HCT116 (cell line): ENCODE data around the gene CCL18. TPM values are rescaled to one million over a fixed set of nuclear protein-coding genes. Genes with fewer than 3 reads are reported as not detected.

Source experiments
- ATAC-seq: fragments of 200-7000 bp; cut with Tn5 transposase; 2 replicates; pipeline ENCODE4 v1.9.1; 2020; ENCODE audit warnings: mild to moderate bottlenecking, moderate library complexity
- BruUV-seq: library from RNA; stranded (reverse); fragments of 400-500 nt; replicated peaks from 2 replicates; lab custom pipeline; 2021; lab: Mats Ljungman, UMichigan
- CTCF ChIA-PET: fragments of 300-600 bp; sonication (Branson Sonifier 250); formaldehyde crosslinking; loops from one replicate; lab custom pipeline; 2021; ENCODE audit warnings: antibody characterized with exemption; lab: Charles Lee
- POLR2A ChIA-PET: fragments of 300-600, 350-600 bp; sonication (Branson Sonifier 250); formaldehyde crosslinking; loops from one replicate; lab custom pipeline; 2021; ENCODE audit warnings: antibody characterized with exemption; lab: Charles Lee
- RAD21 ChIA-PET, 2 experiments: fragments of 300-600 bp; sonication (Branson Sonifier 250); formaldehyde crosslinking; loops; one replicate each; lab custom pipeline; 2023; ENCODE audit warnings: low total read pairs in 2 of 2; ENCODE audit not compliant: uncharacterized antibody in 2 of 2, unreplicated experiment in 2 of 2, low non-redundant PET in 1 of 2; lab: Charles Lee
- DNase-seq: peaks from one replicate; pipeline ENCODE4 v3.0.0-alpha.2; 2010; ENCODE audit warnings: low read depth, low spot score
- H2AFZ ChIP-seq: fragments of 200-600 bp; shearing (Covaris generic), sonication (generic); 2 replicates; pipeline ENCODE4 v1.6.1; 2017; ENCODE audit warnings: low read depth, mixed run types, mixed read lengths, antibody characterized with exemption, low read length; ENCODE audit not compliant: poor library complexity, severe bottlenecking
- H3K27ac ChIP-seq: 2 replicates; pipeline ENCODE4 v1.5.1; 2012; ENCODE audit warnings: low read depth, low read length
- H3K27me3 ChIP-seq: fragments of 200-600 bp; sonication (generic); 2 replicates; pipeline ENCODE4 v1.6.1; 2016; ENCODE audit warnings: mixed run types, low read length, mixed read lengths; ENCODE audit not compliant: insufficient read depth
- H3K36me3 ChIP-seq, 2 experiments: fragments of 200-500 bp in 1 of 2; fragments of 200-600 bp in 1 of 2; sonication (Bioruptor generic) in 1 of 2; sonication (generic) in 1 of 2; 2 replicates each; pipeline versions ENCODE4 v1.5.1 to v1.6.1; 2014 to 2016; ENCODE audit warnings: low read length in 2 of 2, inconsistent platforms in 1 of 2, mixed read lengths in 1 of 2, mixed run types in 1 of 2; ENCODE audit not compliant: insufficient read depth in 2 of 2, control insufficient read depth in 1 of 2
- H3K4me1 ChIP-seq, 2 experiments: fragments of 200-600 bp in 1 of 2; sonication (generic) in 1 of 2; 2 replicates each; pipeline versions ENCODE4 v1.5.1 to v1.6.1; 2012 to 2017; ENCODE audit warnings: low read length in 2 of 2, inconsistent platforms in 1 of 2, mild to moderate bottlenecking in 1 of 2, mixed read lengths in 1 of 2, mixed run types in 1 of 2, moderate library complexity in 1 of 2; ENCODE audit not compliant: insufficient read depth in 2 of 2, control insufficient read depth in 1 of 2
- H3K4me2 ChIP-seq: fragments of 200-600 bp; sonication (generic); 2 replicates; pipeline ENCODE4 v1.6.1; 2017; ENCODE audit warnings: mixed run types, low read length, mixed read lengths
- H3K4me3 ChIP-seq, 2 experiments: fragments of 200-600 bp in 1 of 2; sonication (generic) in 1 of 2; replicated peaks in 1 of 2; 2 replicates each; pipeline ENCODE4 v1.5.1; 2011 to 2016; ENCODE audit warnings: low read length in 2 of 2, control low read depth in 1 of 2, low read depth in 1 of 2, mild to moderate bottlenecking in 1 of 2, mixed read lengths in 1 of 2, mixed run types in 1 of 2
- H3K79me2 ChIP-seq: fragments of 200-600 bp; sonication (generic); 2 replicates; pipeline ENCODE4 v1.6.1; 2017; ENCODE audit warnings: mild to moderate bottlenecking, mixed run types, low read length, moderate library complexity, mixed read lengths; ENCODE audit not compliant: insufficient read depth
- H3K9ac ChIP-seq: fragments of 200-600 bp; sonication (generic); 2 replicates; pipeline ENCODE4 v1.6.1; 2016; ENCODE audit warnings: low read length, mixed read lengths
- H3K9me2 ChIP-seq: fragments of 200-600 bp; sonication (generic), shearing (Covaris generic); 2 replicates; pipeline ENCODE4 v1.6.1; 2017; ENCODE audit warnings: mixed run types, mild to moderate bottlenecking, moderate library complexity; ENCODE audit not compliant: insufficient read depth
- H3K9me3 ChIP-seq, 2 experiments: fragments of 200-500 bp in 1 of 2; fragments of 200-600 bp in 1 of 2; sonication (Bioruptor generic) in 1 of 2; sonication (generic) in 1 of 2; 2 replicates each; pipeline ENCODE4 v1.6.1; 2014 to 2017; ENCODE audit warnings: low read length in 2 of 2, mixed read lengths in 2 of 2, inconsistent platforms in 1 of 2, low read depth in 1 of 2, mild to moderate bottlenecking in 1 of 2, mixed run types in 1 of 2, moderate library complexity in 1 of 2; ENCODE audit not compliant: control insufficient read depth in 1 of 2, insufficient read depth in 1 of 2
- H4K20me1 ChIP-seq: fragments of 200-600 bp; sonication (generic), shearing (Covaris generic); 2 replicates; pipeline ENCODE4 v1.6.1; 2017; ENCODE audit warnings: mixed run types, mild to moderate bottlenecking, moderate library complexity; ENCODE audit not compliant: insufficient read depth
- CEBPB ChIP-seq: IDR thresholded peaks from 2 replicates; pipeline ENCODE4 v1.6.1; 2012; ENCODE audit warnings: low read depth
- ELF1 ChIP-seq: IDR thresholded peaks from 2 replicates; pipeline ENCODE4 v1.6.1; 2012; ENCODE audit warnings: low read depth, borderline replicate concordance
- POLR2AphosphoS5 ChIP-seq: IDR thresholded peaks from 2 replicates; pipeline ENCODE4 v1.6.1; 2011; ENCODE audit warnings: mild to moderate bottlenecking, low read depth, low read length, moderate library complexity
- TCF7L2 ChIP-seq: IDR thresholded peaks from 2 replicates; pipeline ENCODE4 v1.7.0; 2011; ENCODE audit warnings: borderline replicate concordance, inconsistent platforms; ENCODE audit not compliant: insufficient read depth, insufficient read length; ENCODE audit errors: extremely low read depth
- YY1 ChIP-seq: IDR thresholded peaks from 2 replicates; pipeline ENCODE4 v1.6.1; 2011; ENCODE audit warnings: low read length, low read depth, moderate library complexity, mild to moderate bottlenecking; ENCODE audit not compliant: insufficient replicate concordance; ENCODE audit errors: extremely low read depth
- intact Hi-C: fragments of 100-400 bp; cut with micrococcal nuclease; formaldehyde crosslinking; loops from 2 replicates; pipeline ENCODE4 v1.10.0; 2022
- total RNA-seq: library from RNA; stranded (reverse); gene quantifications from one replicate; pipeline ENCODE4 v1.2.1, GENCODE V29; 2021; ENCODE audit not compliant: unreplicated experiment
- TF ChIP-seq, protein P1 (sequence below): IDR thresholded peaks from 2 replicates; pipeline ENCODE4 v1.6.1; 2012; ENCODE audit warnings: low read depth
- TF ChIP-seq, protein P2 (sequence below): IDR thresholded peaks from 2 replicates; pipeline ENCODE4 v1.6.1; 2011; ENCODE audit warnings: mild to moderate bottlenecking, low read length, moderate library complexity; ENCODE audit not compliant: insufficient replicate concordance; ENCODE audit errors: extremely low read depth

CCL18 gene
- total RNA-seq, 1 experiment from 2014 or later: not detected

DNA sequence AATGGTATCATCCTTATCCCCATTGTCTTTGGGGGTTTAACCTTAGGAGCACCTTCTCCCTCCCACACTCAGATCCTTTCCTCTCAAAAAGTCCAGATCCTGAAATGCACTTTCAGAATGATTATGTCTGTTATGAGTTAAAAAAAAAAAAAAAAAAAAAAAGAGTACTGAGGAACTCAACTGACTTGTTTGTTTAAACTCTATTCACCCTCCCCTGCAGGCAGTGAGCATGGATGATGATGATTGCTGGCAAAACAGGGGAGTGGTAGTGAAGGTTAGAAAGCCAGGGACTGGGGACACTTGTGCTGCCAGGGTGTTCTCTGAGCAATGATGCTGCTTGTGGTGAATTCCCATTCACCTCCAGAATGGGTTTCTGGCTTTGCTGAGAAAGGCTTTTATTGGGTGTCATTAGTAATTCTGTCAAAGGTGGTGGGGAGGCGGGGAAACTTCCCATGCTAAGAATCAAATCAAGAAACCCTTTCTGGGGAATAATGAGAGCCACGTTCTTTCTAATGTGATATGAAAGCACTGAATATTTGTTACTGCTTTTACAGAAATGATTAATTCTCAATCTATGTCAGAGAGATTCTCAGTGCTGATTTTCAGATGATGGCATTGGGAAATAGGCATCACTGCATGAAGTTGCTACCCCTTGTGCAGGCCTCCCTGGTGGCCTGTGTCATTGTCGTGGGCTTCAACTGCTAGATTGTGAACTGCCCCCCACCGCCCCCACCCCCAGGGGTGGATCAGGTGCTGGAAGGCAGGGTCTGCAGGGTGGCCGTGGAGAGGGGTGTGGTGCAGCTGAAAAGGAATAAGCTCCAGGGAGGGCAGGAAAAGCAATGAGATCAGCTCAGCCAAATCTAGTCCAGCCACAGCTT is 53.7 kb downstream of the CCL18 start:
- intact Hi-C loops: no loop called here
- Histone ChIP-seq H3K9ac (no peak overlapping the region), H3K36me3 (no peaks in the 10 kb centered on the region), H3K27me3 (no peaks in the 10 kb centered on the region; the same call in 1 of the 2 replicates), H3K9me3 (no peaks in the 10 kb centered on the region; a peak in 1 of 4 replicates), H3K4me2 (no peak overlapping the region), H3K27ac (no peak overlapping the region), H3K79me2 (no peaks in the 10 kb centered on the region), H2AFZ (no peak overlapping the region), H4K20me1 (no peaks in the 10 kb centered on the region), H3K9me2 (no peaks in the 10 kb centered on the region), H3K4me3 (no peak overlapping the region), H3K4me1 (no peaks in the 10 kb centered on the region)
- DNase-seq (no peak), ATAC-seq (no peak)
- ChIA-PET POLR2A (interaction anchor here (0.9 kb wide), 1 partner anchor 17 kb away, joined by 3 read pairs; no protein-coding TSS in a partner anchor), CTCF (interaction anchor here (0.9 to 1.8 kb wide), 4 partner anchors 12 to 148 kb away, joined by 5 to 10 read pairs (median 6); no protein-coding TSS in a partner anchor), RAD21 (no interaction called here)
- BruUV-seq: no TSS peak
- TF ChIP-seq POLR2AphosphoS5 (no peak), TCF7L2 (no peak), CEBPB (no peak), YY1 (no peak), ELF1 (no peak)
- TF ChIP-seq, protein P1, sequence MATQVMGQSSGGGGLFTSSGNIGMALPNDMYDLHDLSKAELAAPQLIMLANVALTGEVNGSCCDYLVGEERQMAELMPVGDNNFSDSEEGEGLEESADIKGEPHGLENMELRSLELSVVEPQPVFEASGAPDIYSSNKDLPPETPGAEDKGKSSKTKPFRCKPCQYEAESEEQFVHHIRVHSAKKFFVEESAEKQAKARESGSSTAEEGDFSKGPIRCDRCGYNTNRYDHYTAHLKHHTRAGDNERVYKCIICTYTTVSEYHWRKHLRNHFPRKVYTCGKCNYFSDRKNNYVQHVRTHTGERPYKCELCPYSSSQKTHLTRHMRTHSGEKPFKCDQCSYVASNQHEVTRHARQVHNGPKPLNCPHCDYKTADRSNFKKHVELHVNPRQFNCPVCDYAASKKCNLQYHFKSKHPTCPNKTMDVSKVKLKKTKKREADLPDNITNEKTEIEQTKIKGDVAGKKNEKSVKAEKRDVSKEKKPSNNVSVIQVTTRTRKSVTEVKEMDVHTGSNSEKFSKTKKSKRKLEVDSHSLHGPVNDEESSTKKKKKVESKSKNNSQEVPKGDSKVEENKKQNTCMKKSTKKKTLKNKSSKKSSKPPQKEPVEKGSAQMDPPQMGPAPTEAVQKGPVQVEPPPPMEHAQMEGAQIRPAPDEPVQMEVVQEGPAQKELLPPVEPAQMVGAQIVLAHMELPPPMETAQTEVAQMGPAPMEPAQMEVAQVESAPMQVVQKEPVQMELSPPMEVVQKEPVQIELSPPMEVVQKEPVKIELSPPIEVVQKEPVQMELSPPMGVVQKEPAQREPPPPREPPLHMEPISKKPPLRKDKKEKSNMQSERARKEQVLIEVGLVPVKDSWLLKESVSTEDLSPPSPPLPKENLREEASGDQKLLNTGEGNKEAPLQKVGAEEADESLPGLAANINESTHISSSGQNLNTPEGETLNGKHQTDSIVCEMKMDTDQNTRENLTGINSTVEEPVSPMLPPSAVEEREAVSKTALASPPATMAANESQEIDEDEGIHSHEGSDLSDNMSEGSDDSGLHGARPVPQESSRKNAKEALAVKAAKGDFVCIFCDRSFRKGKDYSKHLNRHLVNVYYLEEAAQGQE: no peak
- TF ChIP-seq, protein P2, sequence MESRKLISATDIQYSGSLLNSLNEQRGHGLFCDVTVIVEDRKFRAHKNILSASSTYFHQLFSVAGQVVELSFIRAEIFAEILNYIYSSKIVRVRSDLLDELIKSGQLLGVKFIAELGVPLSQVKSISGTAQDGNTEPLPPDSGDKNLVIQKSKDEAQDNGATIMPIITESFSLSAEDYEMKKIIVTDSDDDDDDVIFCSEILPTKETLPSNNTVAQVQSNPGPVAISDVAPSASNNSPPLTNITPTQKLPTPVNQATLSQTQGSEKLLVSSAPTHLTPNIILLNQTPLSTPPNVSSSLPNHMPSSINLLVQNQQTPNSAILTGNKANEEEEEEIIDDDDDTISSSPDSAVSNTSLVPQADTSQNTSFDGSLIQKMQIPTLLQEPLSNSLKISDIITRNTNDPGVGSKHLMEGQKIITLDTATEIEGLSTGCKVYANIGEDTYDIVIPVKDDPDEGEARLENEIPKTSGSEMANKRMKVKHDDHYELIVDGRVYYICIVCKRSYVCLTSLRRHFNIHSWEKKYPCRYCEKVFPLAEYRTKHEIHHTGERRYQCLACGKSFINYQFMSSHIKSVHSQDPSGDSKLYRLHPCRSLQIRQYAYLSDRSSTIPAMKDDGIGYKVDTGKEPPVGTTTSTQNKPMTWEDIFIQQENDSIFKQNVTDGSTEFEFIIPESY: no peak
